A549 treated with RU486 at 1 μM for 4 hours (cell line): ENCODE results near the gene BRCC3. TPM values are rescaled to one million over a fixed set of nuclear protein-coding genes. Genes with fewer than 3 reads are reported as not detected.

ENCODE experiments used
- total RNA-seq: library from RNA; stranded (reverse); fragments of 200-300 nt; extraction: Qiagen RNA extraction; gene quantifications from 5 replicates; pipeline ENCODE4 v1.2.3, GENCODE V29; 2022; ENCODE audit warnings: low read depth

BRCC3 gene
- 20.2 to 29.6 TPM (median 25.2 TPM) in 5 replicates for total RNA-seq

DNA sequence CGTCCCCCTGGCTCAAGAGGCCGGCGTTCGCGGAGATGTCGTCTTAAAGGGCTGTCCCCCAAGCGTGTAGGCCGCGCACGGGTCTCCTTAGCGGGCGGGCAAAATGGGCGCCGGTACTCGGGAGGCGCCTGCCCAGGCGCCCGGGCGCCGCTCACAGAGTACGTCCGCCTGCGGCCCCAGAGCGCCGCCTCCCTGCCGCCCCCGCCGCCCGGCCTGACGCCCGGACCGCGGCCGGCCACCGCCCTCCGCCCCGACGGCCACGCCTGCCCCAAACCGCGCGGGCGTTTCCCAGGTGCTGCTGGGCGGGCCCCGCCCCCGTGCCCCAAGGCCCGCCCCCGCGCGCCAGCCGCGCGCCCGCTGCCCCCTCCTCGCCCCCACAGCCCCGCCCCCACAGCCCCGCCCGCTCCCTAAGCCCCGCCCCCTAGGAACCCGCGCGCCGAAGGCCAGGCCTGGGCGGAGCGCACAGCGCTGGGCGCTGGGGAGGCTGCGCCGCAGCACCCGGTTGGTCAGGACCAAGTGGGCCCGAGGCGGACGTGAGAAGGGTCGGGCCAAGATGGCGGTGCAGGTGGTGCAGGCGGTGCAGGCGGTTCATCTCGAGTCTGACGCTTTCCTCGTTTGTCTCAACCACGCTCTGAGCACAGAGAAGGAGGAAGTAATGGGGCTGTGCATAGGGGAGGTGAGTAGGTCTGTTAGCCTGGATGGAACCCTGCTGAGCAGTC lies at the start of gene BRCC3, which contains the start of the genes CMC4 and MTCP1:
Gene BRCC3 (plus strand): TSS at position 534 of the 719 bp plus-strand sequence. CDS start 20 bp downstream, at position 554.
Gene CMC4 (minus strand): TSS at position 162 of the 719 bp plus-strand sequence. CDS start 7,113 bp downstream, outside the sequence.
Gene MTCP1 (minus strand): TSS at position 162 of the 719 bp plus-strand sequence. CDS start 5,126 bp downstream, outside the sequence.

DNA sequence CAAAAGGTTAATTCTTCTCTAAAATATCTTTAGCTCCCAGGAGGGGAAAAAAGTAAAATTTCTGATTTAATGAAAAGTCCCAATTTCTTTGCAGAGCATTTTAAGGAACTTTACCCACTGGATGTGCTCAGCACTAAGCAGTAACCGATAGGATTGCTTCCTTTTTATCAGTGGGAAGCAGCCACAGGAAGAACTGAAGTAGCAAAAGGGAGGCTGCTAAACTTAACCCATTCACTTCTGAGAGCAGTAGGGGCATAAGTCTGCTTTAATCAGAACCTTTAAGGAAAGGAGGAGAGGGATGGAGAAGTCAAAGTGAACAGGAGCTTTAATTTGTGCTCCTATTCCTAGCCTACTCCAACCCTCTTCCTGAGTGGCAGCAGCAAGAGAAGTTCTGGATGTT lies 48.7 kb upstream of the BRCC3 start, which contains the start of gene F8:
Gene F8 (minus strand): TSS at position 139 of the 400 bp plus-strand sequence. CDS start 171 bp downstream, outside the sequence.

DNA sequence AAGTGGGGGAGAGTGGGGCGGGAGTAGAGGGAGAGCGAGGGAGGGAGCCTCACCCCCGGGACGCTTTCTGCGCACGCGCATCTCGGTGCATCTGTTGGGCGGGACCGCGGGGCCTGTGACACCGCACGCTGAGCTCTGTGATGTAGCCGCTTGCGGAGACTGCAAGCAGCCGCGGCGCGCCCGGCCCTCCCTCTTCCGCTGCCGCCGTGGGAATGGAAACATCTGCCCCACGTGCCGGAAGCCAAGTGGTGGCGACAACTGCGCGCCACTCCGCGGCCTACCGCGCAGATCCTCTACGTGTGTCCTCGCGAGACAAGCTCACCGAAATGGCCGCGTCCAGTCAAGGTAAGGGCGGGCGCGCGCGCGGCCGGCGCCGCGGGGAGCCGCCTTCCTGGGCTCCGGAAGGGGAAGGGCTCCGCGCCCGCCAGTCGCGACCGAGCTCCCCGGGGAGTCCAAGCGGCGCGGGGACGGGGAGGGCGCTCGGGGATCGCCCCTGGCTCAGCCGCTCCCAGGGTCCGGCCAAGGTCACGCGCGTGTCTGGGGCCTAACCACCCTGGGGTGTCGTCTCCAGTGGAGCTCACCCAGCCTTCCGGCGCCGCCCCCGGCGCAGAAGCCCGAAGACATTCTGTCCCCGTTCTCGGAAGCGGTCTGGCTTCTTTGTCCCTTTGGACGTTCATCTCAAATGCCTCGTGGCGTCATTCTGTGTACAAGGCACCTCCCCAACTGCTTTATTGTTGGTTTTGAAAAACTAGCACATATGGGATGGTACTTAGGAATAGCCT lies 44.4 kb upstream of the BRCC3 start, which contains the start of gene FUNDC2:
Gene FUNDC2 (plus strand): TSS at position 118 of the 782 bp plus-strand sequence. CDS start 95 bp downstream, at position 213.

Other genes starting within 250 kb of the BRCC3 start
- gene SMIM9, start 236.8 kb upstream of the BRCC3 start, total RNA-seq = not detected in 5 replicates
- 64.5 to 112 TPM (median 105 TPM) in 5 replicates for gene F8A1, start 185.2 kb upstream of the BRCC3 start, total RNA-seq
- gene F8, start 48.8 kb upstream of the BRCC3 start, total RNA-seq = 3.2 to 4.9 TPM (median 4.4 TPM) in 5 replicates
- 90.7 to 127 TPM (median 104 TPM) in 5 replicates for gene FUNDC2, start 44.7 kb upstream of the BRCC3 start, total RNA-seq
- gene CMC4, start 372 bp upstream of the BRCC3 start, total RNA-seq = 14.5 to 22.2 TPM (median 17.3 TPM) in 5 replicates
- gene MTCP1, start 372 bp upstream of the BRCC3 start, total RNA-seq = 15.0 to 21.5 TPM (median 16.8 TPM) in 5 replicates
- gene VBP1, start 145.0 kb downstream of the BRCC3 start, total RNA-seq = 34.7 to 64.8 TPM (median 54.3 TPM) in 5 replicates
- gene RAB39B, start 193.0 kb downstream of the BRCC3 start, total RNA-seq = 0.62 to 0.94 TPM (median 0.64 TPM) in 5 replicates